Liver (tissue), 9 donors: ENCODE data around the gene SMARCB1. TPM values are rescaled to one million over a fixed set of nuclear protein-coding genes. Genes with fewer than 3 reads are reported as not detected.

Source experiments
- DNase-seq: peaks from one replicate; pipeline ENCODE4 v3.0.0-alpha.2; 2017; ENCODE audit warnings: low spot score
- H3K27ac ChIP-seq, 2 donors: one replicate each; pipeline ENCODE4 v1.7.0; 2013; ENCODE audit warnings: inconsistent platforms in 2 of 2, low read length in 2 of 2, control low read depth in 1 of 2, low read depth in 1 of 2, mild to moderate bottlenecking in 1 of 2
- H3K27me3 ChIP-seq, 4 donors: one replicate each; pipeline versions ENCODE4 v1.6.1 to v1.7.0; 2013; ENCODE audit warnings: low read length in 3 of 4, inconsistent platforms in 1 of 4, mild to moderate bottlenecking in 1 of 4, moderate library complexity in 1 of 4; ENCODE audit not compliant: control insufficient read depth in 4 of 4, insufficient read depth in 4 of 4
- H3K36me3 ChIP-seq, 4 donors: one replicate each; pipeline versions ENCODE4 v1.6.1 to v1.7.0; 2013; ENCODE audit warnings: low read length in 3 of 4, mild to moderate bottlenecking in 3 of 4, low read depth in 1 of 4, moderate library complexity in 1 of 4; ENCODE audit not compliant: control insufficient read depth in 4 of 4, insufficient read depth in 3 of 4
- H3K4me1 ChIP-seq, 4 donors: one replicate each; pipeline versions ENCODE4 v1.6.1 to v1.7.0; 2013; ENCODE audit warnings: low read length in 3 of 4, mild to moderate bottlenecking in 3 of 4, moderate library complexity in 1 of 4; ENCODE audit not compliant: control insufficient read depth in 4 of 4, insufficient read depth in 4 of 4
- H3K4me3 ChIP-seq, 3 donors: one replicate each; pipeline versions ENCODE4 v1.6.1 to v1.7.0; 2013; ENCODE audit warnings: low read length in 3 of 3, control low read depth in 1 of 3, low read depth in 1 of 3, mild to moderate bottlenecking in 1 of 3
- H3K9ac ChIP-seq, 2 donors: one replicate each; pipeline ENCODE4 v1.7.0; 2013; ENCODE audit warnings: low read length in 2 of 2, mild to moderate bottlenecking in 2 of 2, moderate library complexity in 2 of 2, control low read depth in 1 of 2, low read depth in 1 of 2
- H3K9me3 ChIP-seq, 4 donors: one replicate each; pipeline versions ENCODE4 v1.6.1 to v1.7.0; 2013; ENCODE audit warnings: low read length in 3 of 4; ENCODE audit not compliant: control insufficient read depth in 4 of 4
- ATF3 ChIP-seq: IDR thresholded peaks from 2 replicates; pipeline ENCODE4 v1.6.1; 2016; ENCODE audit warnings: antibody characterized with exemption
- CTCF ChIP-seq: fragments of 150-350 bp; IDR thresholded peaks from 2 replicates; pipeline ENCODE4 v1.5.1; 2017; ENCODE audit warnings: improper control_type of control experiment, low read depth, low read length; ENCODE audit not compliant: missing input control
- EGR1 ChIP-seq, 2 donors: IDR thresholded peaks; 2 replicates each; pipeline ENCODE4 v1.6.1; 2016 to 2018; ENCODE audit warnings: antibody characterized with exemption in 2 of 2, low read depth in 2 of 2
- FOXA1 ChIP-seq: IDR thresholded peaks from 2 replicates; pipeline ENCODE4 v1.6.1; 2016; ENCODE audit warnings: antibody characterized with exemption
- FOXA2 ChIP-seq: IDR thresholded peaks from 2 replicates; pipeline ENCODE4 v1.6.1; 2016; ENCODE audit warnings: antibody characterized with exemption
- GABPA ChIP-seq, 2 donors: IDR thresholded peaks in 1 of 2; conservative IDR thresholded peaks in 1 of 2; 2 replicates each; pipeline ENCODE4 v1.6.1; 2016; ENCODE audit warnings: antibody characterized with exemption in 2 of 2, mild to moderate bottlenecking in 1 of 2, moderate library complexity in 1 of 2
- HNF4A ChIP-seq, 2 donors: conservative IDR thresholded peaks; 2 replicates each; pipeline ENCODE4 v1.6.1; 2016; ENCODE audit warnings: antibody characterized with exemption in 2 of 2, mild to moderate bottlenecking in 2 of 2
- HNF4G ChIP-seq: IDR thresholded peaks from 2 replicates; pipeline ENCODE4 v1.6.1; 2016; ENCODE audit warnings: antibody characterized with exemption
- JUND ChIP-seq, 2 donors: IDR thresholded peaks; 2 replicates each; pipeline ENCODE4 v1.6.1; 2016; ENCODE audit warnings: antibody characterized with exemption in 2 of 2
- MAX ChIP-seq: IDR thresholded peaks from 2 replicates; pipeline ENCODE4 v1.6.1; 2016; ENCODE audit warnings: antibody characterized with exemption
- NR2F2 ChIP-seq: IDR thresholded peaks from 2 replicates; pipeline ENCODE4 v1.6.1; 2016; ENCODE audit warnings: antibody characterized with exemption
- RAD21 ChIP-seq, 2 donors: IDR thresholded peaks; 2 replicates each; pipeline ENCODE4 v1.6.1; 2016; ENCODE audit warnings: antibody characterized with exemption in 2 of 2, mild to moderate bottlenecking in 2 of 2
- REST ChIP-seq: IDR thresholded peaks from 2 replicates; pipeline ENCODE4 v1.6.1; 2016; ENCODE audit warnings: antibody characterized with exemption, mild to moderate bottlenecking
- RXRA ChIP-seq, 2 donors: IDR thresholded peaks; 2 replicates each; pipeline ENCODE4 v1.6.1; 2017 to 2018; ENCODE audit warnings: antibody characterized with exemption in 2 of 2, mild to moderate bottlenecking in 1 of 2
- SP1 ChIP-seq: IDR thresholded peaks from 2 replicates; pipeline ENCODE4 v1.6.1; 2018; ENCODE audit warnings: antibody characterized with exemption, mild to moderate bottlenecking
- YY1 ChIP-seq: IDR thresholded peaks from 2 replicates; pipeline ENCODE4 v1.6.1; 2016; ENCODE audit warnings: antibody characterized with exemption, mild to moderate bottlenecking
- WGBS: extraction: QIAGEN DNeasy Blood & Tissue Kit; methylation state at CpG from one replicate; pipeline ENCODE4 v1.1.7; 2013; 5-methylcytosine and 5-hydroxymethylcytosine counted together
- polyA plus RNA-seq, 2 donors: library from polyadenylated mRNA; stranded (reverse) in 1 of 2; unstranded in 1 of 2; fragments of 200-250 nt in 1 of 2; fragments of >200 nt in 1 of 2; fragmentation: Nextera tagmentation in 1 of 2; extraction: Ambion mirVana in 1 of 2; gene quantifications; one replicate each; pipeline versions ENCODE4 v1.2.1 to v1.2.3, GENCODE V29; 2013 to 2015
- total RNA-seq, 2 donors: library from RNA; depleted of rRNA; stranded (reverse); fragments of >200 nt; gene quantifications; one replicate each; pipeline ENCODE4 v1.2.3, GENCODE V29; 2014
- donor health status: healthy.
- donor health status: healthy.
- donor health status: healthy.
- donor health status: healthy.
- donor health status: healthy.

Gene SMARCB1
- total and polyA plus RNA-seq, 4 donors: 15.1 to 22.5 (median 19.1) TPM

- Histone ChIP-seq H3K9ac (no peak overlapping the region), H3K4me1 (peaks cover 2 to 22% (median 14%) of the 10 kb centered on the region in 4 donors)
Observed at GRCh38 chr22:23790819-23791737, 4.3 kb downstream of the SMARCB1 start.

GRCh38 chr22:23791738-23792645, 5.2 kb downstream of the SMARCB1 start:
- TF ChIP-seq YY1: no peak
- H3K4me1 ChIP-seq: peaks cover 0 to 16% (median 8%) of the 10 kb centered on the region in 4 donors
- WGBS: 92% methylated on average over 25 of the region's 25 CpGs
- H3K9ac ChIP-seq: no peak overlapping the region
- H3K27ac ChIP-seq: no peak overlapping the region
- H3K9me3 ChIP-seq: no peaks in the 10 kb centered on the region
- no peak overlapping the region for H3K4me3 ChIP-seq
- no peaks in the 10 kb centered on the region for H3K27me3 ChIP-seq
- peaks cover 7 to 36% (median 18%) of the 10 kb centered on the region in 4 donors for H3K36me3 ChIP-seq
- no peak for DNase-seq

More at GRCh38 chr22:23790819-23791737, 4.3 kb downstream of the SMARCB1 start:
- peaks cover 6 to 28% (median 11%) of the 10 kb centered on the region in 4 donors for H3K36me3 ChIP-seq
- TF ChIP-seq NR2F2 (no peak), EGR1 (IDR thresholded peaks at IDR 0.05; ENCODE audit: low read depth in 2 of 2) (no peak), JUND (IDR thresholded peaks at IDR 0.05) (no peak), RXRA (IDR thresholded peaks at IDR 0.05) (no peak), GABPA (IDR thresholded peaks at IDR 0.05 in 1 of 2, conservative IDR thresholded peaks at IDR 0.05 in 1 of 2) (no peak), ATF3 (no peak), SP1 (no peak), RAD21 (IDR thresholded peaks at IDR 0.05) (no peak), FOXA2 (no peak)
- 78% methylated on average over 11 of the region's 11 CpGs for WGBS
- H3K27ac ChIP-seq: no peak overlapping the region
- H3K4me3 ChIP-seq: no peak overlapping the region
- no peaks in the 10 kb centered on the region for H3K27me3 ChIP-seq
- H3K9me3 ChIP-seq: no peaks in the 10 kb centered on the region
- DNase-seq: no peak

- TF ChIP-seq GABPA (IDR thresholded peaks at IDR 0.05 in 1 of 2, conservative IDR thresholded peaks at IDR 0.05 in 1 of 2) (no peak), MAX (no peak), REST (no peak), SP1 (no peak), HNF4G (no peak), ATF3 (no peak), HNF4A (conservative IDR thresholded peaks at IDR 0.05) (no peak), FOXA1 (no peak), YY1 (no peak), EGR1 (IDR thresholded peaks at IDR 0.05; ENCODE audit: low read depth in 2 of 2) (no peak), NR2F2 (no peak), RXRA (IDR thresholded peaks at IDR 0.05) (no peak), FOXA2 (no peak), CTCF (no peak), RAD21 (IDR thresholded peaks at IDR 0.05) (no peak), JUND (IDR thresholded peaks at IDR 0.05) (no peak)
- 86% methylated on average over 8 of the region's 8 CpGs for WGBS
- peaks cover 0 to 9% (median 4%) of the 10 kb centered on the region in 4 donors for H3K4me1 ChIP-seq
- no peaks in the 10 kb centered on the region for H3K27me3 ChIP-seq
- H3K9me3 ChIP-seq: no peaks in the 10 kb centered on the region
- no peak for DNase-seq
- no peak overlapping the region for H3K4me3 ChIP-seq
- no peak overlapping the region for H3K9ac ChIP-seq
- H3K36me3 ChIP-seq: peaks cover 7 to 39% (median 22%) of the 10 kb centered on the region in 4 donors
- no peak overlapping the region for H3K27ac ChIP-seq
Observed at GRCh38 chr22:23793326-23793725, 6.6 kb downstream of the SMARCB1 start.
